GM19193 (cell line): Measurements from ENCODE around the gene BICDL2.

Experiments used
- POLR2A ChIP-seq: IDR thresholded peaks from 4 replicates; pipeline ENCODE4 v1.6.1; 2011; ENCODE audit not compliant: insufficient read depth, insufficient read length; ENCODE audit errors: extremely low read depth

BICDL2 gene, protein sequence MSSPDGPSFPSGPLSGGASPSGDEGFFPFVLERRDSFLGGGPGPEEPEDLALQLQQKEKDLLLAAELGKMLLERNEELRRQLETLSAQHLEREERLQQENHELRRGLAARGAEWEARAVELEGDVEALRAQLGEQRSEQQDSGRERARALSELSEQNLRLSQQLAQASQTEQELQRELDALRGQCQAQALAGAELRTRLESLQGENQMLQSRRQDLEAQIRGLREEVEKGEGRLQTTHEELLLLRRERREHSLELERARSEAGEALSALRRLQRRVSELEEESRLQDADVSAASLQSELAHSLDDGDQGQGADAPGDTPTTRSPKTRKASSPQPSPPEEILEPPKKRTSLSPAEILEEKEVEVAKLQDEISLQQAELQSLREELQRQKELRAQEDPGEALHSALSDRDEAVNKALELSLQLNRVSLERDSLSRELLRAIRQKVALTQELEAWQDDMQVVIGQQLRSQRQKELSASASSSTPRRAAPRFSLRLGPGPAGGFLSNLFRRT

GRCh38 chr16:3036726-3037315 lies at the start of gene BICDL2:
TSS of gene BICDL2 (minus strand) at chr16:3036944. CDS start at chr16:3035496, 1,448 bp downstream.
- TF ChIP-seq POLR2A: no peak

GRCh38 chr16:3085868-3086595 lies 49.3 kb upstream of the BICDL2 start:
- no peak for TF ChIP-seq POLR2A

GRCh38 chr16:3084969-3085670 lies 48.4 kb upstream of the BICDL2 start:
- TF ChIP-seq POLR2A: no peak

DNA sequence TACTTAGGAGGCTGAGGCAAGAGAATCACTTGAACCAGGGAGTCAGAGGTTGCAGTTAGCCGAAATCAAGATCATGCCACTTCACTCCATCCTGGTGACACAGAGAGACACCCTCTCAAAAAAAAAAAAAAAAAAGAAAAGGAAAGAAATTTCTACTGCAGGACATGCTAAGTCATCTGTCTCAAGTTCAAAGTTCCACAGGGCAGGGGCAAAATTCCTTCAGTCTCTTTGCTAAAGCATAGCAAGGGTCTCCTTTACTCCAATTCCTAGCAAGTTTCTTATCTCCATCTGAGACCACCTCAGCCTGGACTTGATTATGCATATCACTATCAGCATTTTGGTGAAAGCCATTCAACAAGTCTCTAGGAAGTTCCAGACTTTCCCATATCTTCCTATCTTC lies 47.7 kb upstream of the BICDL2 start:
- TF ChIP-seq POLR2A: no peak

DNA sequence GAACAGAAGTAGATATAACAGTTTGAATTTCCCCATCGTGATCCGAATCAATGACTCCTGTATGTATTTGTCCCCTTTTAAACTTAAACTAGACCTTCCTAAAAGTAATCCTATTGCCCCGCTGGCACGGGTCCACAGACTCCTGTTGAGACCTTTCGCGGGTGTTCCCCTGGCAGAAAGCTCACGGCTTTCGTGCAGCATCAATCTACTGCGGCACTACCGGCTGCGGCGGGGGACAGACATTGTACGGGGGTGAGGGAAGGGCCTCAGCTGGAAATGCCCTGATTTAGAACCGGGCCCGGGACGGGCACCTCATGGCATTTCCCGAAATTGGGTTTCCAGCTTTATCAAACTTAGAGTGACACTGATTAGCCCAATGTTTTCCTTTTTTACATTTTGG lies 43.3 kb upstream of the BICDL2 start:
- TF ChIP-seq POLR2A: no peak

- TF ChIP-seq POLR2A: no peak
Measured at GRCh38 chr16:3076577-3076976, 39.8 kb upstream of the BICDL2 start.

- no peak for TF ChIP-seq POLR2A
Measured at GRCh38 chr16:3075523-3075915, 38.8 kb upstream of the BICDL2 start.

DNA sequence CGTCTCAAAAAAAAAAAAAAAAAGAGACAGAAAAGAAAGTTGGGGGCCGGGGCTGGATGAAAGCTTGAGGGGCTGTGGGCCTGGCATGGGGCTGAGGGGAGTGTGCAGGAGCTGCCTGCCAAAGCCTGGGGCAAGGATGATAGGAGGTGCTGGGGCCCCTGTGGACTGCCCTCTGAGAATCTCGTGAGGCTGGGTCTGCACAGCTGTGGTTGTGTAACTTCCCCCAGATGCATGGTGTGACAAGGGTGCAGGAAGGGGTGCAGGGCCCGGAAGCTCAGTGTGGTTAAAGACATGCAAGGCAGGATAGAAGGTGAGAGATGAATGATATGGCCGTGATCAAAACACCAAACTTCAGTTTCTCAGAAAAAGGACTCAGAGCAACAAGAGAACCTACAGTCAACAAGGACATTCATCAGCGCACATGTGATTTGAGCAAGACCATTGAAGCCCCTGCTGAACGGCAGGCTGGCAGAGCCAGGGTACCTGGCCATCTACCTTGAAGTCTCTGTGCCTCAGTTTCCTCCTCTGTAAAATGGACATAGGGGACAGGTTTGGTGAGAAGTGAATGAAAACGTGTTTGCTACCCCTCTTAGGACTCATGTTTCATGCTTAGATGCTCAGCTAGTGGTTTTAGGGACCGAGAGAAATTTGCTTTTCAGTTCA lies 38.2 kb upstream of the BICDL2 start:
- no peak for TF ChIP-seq POLR2A

- no peak for TF ChIP-seq POLR2A
Measured at GRCh38 chr16:3073448-3073847, 36.7 kb upstream of the BICDL2 start.

DNA sequence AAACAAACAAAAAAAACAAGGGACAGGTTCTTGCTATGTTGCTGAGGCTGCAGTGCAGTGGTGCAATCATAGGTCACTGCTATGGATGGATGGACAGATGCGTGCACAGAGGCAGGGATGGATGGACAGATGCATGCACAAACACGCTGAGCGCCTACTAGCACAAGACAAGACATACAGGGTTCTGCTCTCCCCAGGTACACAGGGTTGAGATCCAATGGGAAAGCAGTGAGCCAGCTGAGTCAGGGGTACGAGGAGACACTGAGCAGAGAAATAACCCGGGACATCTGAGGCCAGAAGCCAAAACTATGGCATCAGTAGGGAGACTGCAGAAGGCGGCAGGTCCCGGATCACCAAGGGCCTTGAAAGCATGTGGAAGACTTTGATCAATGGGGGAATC lies 34.9 kb upstream of the BICDL2 start:
- no peak for TF ChIP-seq POLR2A

DNA sequence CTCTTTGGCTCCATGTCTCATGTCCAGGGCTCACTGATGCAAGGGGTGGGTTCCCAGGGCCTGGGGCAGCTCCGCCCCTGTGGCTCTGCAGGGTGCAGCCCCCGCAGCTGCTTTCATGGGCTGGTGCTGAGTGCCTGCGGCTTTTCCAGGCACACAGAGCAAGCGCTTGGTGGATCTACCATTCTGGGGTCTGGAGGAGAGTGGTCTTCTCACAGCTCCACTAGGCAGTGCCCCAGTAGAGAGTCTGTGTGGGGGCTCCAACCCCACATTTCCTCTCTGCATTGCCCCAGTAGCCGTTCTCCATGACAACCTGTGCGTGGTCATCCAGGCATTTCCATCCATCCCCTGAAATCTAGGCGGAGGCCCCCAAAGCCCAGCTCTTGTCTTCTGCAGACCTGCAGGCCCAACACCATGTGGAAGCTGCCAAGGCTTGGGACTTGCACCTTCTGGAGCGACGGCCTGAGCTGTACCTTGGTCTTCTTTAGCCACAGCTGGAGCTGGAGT lies 33.9 kb upstream of the BICDL2 start:
- no peak for TF ChIP-seq POLR2A

DNA sequence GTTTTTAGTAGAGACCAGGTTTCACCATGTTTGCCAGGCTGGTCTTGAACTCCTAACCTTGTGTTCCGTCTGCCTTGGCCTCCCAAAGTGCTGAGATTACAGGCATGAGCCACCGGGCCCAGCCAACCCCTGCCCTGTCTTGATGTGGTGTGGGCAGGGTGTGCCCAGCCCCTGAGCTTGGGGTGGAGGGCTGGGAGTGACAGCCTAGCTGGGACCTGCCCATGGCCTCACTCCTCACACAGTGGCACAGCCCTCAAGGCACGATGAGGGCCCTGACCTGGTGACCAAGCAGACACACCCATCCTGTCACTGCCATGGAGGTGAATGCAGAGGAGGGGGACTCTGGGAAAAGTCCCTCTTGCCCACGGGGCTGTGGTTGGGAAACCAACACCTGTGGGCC lies 31.7 kb upstream of the BICDL2 start:
- no peak for TF ChIP-seq POLR2A

GRCh38 chr16:3066440-3066748 lies 29.6 kb upstream of the BICDL2 start:
- no peak for TF ChIP-seq POLR2A

DNA sequence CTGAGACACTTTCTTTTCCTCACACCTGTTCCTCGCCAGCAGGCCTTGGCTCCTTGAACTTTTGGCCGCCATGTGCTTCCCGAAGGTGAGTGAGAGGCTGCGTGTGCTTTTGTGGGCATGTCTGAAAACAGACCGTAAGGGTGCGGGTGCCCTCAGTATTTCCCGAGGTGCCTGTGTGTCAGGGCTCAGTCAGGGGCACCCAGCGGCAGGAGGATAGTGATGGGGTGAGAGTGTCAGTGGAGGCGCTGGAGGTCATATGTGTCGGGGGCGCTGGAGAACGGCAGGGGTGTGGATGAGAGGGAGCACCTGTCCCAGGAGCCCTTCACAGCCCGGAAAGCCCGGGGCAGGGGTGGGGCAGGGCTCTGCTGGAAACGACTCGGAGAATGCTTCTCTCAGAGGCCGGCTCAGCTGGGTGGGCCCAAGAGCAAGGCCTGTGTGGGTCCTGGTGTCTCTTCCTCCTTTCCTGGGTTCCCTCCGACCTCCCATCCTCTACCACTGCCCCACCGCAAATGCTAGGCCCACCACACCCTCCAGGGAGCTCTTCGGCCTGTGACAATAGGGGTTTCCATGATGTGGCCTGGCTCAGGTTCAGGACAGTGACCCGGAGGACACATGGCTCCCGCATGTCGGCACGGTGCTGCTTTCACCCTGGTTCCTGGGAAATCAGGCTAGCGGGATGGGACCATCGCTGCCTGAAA lies 29.1 kb upstream of the BICDL2 start:
- no peak for TF ChIP-seq POLR2A
